ENCODE data around the gene SNRPB.

SNRPB gene

DNA sequence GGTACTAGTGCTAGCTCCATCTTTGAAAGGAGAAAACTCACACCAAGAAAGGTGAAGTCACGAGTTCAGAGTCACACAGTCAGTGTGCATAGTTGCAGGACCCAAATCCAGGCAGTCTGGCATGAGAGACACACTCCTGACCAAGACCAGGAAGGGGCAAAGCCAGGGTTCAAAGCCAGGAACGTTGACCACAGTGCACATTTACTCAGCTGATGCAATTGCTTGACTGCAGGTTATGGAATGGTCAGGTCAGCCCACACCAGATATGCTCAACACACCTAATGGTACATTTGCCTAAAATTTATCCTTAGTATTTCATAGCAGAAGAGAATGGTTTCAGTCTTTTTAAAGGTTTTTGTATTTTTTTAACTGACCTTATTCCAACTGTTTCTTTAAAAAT is 52.2 kb downstream of the SNRPB start:
- H3K9me3 ChIP-seq (replicated peaks in 1 of 11) = peaks cover 0 to 4% (median 1%) of the 10 kb centered on the region in 11 experiments; a peak in 9 of 22 replicates
- H3K27me3 ChIP-seq = no peaks in the 10 kb centered on the region
- no peak overlapping the region for H3K4me3 ChIP-seq
- no peaks in the 10 kb centered on the region for H3K36me3 ChIP-seq
- no peak for TF ChIP-seq Cebpa-rat (IDR thresholded peaks at IDR 0.05)
- no peaks in the 10 kb centered on the region for H4K20me1 ChIP-seq
- no peak overlapping the region for H3K4me2 ChIP-seq
- no peak overlapping the region for H3K9ac ChIP-seq
- no peaks in the 10 kb centered on the region for H3K4me1 ChIP-seq
- H3K27ac ChIP-seq = no peak overlapping the region

DNA sequence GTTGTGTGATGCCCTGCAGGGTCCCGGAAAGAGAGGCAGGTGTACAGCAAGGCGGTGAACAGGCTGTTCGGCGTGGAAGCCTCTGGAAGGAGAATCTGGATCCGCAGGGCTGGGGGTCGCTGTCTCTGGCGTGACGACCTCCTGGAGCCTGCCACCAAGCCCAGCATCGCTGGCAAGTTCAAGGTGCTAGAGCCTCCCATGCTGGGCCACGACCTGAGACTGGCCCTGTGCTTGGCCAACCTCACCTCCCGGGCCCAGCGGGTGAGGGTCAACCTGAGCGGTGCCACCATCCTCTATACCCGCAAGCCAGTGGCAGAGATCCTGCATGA is 53.4 kb downstream of the SNRPB start:
- Histone ChIP-seq H4K20me1 (no peaks in the 10 kb centered on the region), H3K9me3 (replicated peaks in 1 of 11) (no peaks in the 10 kb centered on the region), H3K4me3 (no peak overlapping the region), H3K36me3 (no peaks in the 10 kb centered on the region), H3K4me2 (no peak overlapping the region), H3K9ac (no peak overlapping the region), H3K27me3 (no peaks in the 10 kb centered on the region), H3K4me1 (no peaks in the 10 kb centered on the region), H3K27ac (no peak overlapping the region)
- no peak for TF ChIP-seq Cebpa-rat (IDR thresholded peaks at IDR 0.05)

DNA sequence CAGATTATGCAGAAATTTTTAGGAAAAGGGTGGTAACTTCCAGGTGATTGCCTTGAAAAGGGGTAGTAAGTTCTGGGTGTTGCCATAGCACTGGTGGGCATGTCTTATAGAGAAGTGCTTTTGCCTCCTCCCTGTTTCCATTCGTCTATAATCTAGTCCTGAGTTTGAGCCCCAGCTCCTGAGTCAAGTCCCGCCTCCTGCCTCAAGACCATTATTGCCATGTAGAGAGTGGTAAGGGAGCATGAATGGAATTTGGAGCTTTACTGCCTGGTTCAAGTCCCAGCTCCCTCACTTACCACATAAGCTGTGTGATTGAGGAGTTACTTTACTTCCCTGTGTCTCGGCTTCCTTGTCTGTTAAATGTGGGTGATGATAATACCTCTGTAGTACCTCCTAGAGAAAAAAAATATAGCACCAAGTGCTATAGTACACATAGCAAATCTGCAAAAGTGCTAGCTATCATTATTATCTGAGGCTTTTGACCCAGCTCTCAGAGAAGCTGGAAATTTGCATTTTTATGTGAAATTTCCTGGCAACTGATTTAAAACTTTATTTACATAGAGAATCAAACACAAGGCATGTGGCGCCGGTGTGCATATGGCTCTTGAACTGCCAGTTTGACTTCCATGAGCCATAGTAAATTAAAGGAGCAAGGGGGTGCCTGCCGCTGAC is 53.9 kb downstream of the SNRPB start:
- no peak for TF ChIP-seq Cebpa-rat (IDR thresholded peaks at IDR 0.05)
- Histone ChIP-seq H3K27me3 (no peaks in the 10 kb centered on the region), H4K20me1 (no peaks in the 10 kb centered on the region), H3K36me3 (no peaks in the 10 kb centered on the region), H3K27ac (no peak overlapping the region), H3K9ac (no peak overlapping the region), H3K9me3 (replicated peaks in 1 of 11) (no peaks in the 10 kb centered on the region), H3K4me1 (no peaks in the 10 kb centered on the region), H3K4me2 (no peak overlapping the region), H3K4me3 (no peak overlapping the region)
